HG03565 (cell line): Measurements from ENCODE around the gene FAM20C.

Experiments
- ATAC-seq: cut with Tn5 transposase; IDR thresholded peaks from one replicate; pipeline ENCODE4 v1.9.1; 2021; ENCODE audit warnings: mild to moderate bottlenecking, moderate library complexity; ENCODE audit not compliant: unreplicated experiment

Gene FAM20C

DNA sequence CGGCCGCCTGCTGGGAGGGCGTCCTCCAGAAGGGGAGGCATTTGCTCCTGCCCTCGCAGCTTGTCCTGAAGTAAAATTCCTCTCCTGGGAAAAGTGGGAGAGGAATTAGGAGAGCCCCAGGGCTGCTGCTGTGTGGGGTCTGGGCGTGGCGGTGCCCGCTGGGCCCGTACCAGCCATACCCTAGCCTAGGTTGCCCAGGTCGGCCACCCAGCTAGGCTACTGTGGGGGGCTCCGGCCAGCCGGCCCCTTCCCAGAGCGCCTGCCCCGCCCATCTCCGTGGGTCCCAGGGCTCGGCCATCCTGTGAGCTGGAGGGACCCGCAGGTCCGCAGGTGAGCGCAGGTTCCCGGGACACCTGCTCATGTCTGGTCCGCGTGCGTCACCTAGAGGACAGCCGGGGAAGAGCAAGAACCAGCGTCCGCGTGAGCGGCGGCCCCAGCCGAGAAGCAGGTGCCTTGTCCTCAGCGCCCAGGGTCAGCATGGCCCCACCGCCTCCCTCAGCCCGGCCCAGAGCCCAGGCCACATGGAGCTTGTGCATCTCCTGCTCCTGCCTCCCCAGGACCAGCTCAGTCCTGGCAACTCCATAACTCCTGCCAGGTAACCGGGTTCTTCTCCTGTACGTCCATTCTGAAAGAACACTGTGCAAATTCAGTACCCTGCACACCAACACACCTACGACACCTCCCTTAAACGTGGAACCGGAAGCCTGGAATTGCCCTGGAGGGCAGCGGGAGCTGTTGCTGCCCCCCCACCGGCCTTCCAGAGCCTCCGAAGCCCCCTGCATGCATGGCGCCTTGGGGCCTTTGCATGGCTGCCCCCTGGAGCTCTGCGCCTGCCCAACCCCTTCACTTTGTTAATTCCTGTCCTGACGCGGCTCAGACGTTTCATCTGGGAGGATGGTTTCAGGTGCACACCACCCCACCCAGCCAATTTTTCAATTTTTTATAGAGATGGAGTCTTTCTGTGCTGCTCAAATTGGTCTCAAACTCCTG lies 74.8 kb downstream of the FAM20C start:
- no peak for ATAC-seq

DNA sequence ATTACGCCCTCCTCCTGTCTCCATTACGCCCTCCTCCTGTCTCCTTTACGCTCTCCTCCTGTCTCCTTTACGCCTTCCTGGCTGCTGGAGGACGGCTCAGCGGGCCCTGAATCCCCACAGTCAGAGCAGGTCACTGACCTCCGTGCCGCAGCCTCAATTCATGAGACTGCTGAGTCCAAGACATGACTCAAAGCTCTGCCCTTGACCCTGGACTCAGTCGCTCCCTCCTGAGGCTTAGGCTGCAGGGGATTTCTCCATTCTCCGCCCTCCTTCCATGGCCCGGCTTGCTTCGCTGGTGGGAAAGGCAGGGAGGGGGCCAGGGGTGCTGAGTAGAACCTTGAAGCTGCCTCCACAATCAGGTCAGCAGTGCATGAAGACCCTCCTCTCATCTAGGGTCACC lies 76.6 kb downstream of the FAM20C start:
- no peak for ATAC-seq

DNA sequence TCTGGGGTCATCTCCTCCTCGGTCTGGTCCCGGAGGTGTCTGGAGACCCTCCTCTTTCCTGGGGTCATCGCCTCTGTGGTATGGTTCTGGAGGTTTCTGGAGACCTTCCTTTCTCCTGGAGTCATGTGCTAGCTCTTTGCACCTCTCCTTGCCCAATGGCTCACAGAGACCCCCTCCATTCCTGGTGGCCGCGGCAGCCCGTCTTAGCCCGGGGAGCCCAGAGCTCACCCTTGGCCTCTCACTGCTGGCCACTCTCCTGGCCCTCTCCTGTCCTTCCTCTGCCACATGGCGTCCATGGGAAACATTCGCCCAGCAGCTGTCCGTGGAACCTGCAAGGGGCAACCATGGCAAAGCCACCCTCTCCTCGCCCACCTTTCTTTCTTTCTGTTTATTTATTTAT lies 77.3 kb downstream of the FAM20C start:
- ATAC-seq, result no peak

DNA sequence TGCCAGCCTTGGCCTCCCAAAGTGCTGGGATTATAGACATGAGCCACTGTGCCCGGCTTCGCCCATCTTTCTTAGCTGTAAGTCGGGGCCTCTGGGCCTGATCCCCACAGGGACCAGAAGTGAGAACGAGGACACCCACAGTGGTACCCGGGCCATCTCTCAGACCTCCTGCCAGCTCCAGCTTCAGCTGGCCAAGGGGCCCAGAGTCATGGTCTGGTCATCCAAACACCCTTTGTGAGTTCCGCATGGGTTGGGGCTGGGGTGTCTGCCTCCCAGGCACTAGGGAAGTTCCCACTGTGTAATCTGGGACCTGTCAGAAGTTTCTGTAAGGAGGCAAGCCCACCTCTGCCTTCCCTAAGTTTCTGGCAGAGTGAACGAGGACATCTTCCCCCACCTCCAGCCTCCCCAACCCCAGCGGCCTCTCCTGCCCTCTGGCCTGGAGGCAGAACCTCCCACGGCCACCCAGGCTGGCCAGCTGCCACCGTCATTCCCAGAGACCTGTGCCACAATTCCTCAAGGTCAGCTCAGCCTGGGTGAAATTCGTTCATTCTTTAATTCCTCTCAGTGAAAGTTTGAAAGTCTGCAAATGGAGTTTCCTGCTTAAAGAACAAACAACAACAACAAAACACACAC lies 78.1 kb downstream of the FAM20C start:
- no peak for ATAC-seq

DNA sequence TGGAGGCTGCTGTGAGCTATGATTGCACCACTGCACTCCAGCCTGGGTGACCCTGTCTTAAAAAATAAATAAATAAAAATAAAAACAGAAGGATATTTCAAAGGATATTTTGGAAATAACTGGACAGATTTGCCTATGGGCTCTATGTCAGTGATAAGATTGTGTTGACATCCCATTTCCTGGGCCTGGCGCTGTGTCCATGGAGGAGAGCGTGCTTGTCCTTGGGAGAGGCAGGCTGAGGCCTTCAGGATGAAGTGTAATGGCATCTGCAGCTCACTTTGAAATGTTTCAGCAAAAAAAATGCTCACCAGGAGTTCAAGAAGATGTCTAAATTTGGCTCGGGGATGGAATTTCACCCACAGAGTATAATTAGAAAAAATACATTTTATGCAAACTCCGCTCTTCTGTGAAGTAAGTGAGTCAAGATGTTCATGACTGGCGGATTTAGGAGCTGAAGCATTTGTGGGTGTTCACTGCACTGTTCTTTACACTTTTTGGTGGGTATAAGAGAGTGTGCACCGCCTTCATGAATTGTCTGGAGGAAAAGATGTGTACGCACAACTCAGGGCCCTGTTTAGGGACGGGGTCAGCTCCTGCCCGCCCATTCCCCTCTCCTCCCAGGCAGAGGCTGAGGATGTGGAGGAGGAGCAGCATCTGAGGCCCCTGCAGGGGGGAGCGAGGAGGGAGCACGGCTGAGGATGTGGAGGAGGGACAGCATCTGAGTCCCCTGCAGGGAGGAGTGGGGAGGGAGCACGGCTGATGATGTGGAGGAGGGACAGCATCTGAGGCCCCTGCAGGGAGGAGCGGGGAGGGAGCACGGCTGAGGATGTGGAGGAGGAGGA lies 79.1 kb downstream of the FAM20C start:
- no peak for ATAC-seq

DNA sequence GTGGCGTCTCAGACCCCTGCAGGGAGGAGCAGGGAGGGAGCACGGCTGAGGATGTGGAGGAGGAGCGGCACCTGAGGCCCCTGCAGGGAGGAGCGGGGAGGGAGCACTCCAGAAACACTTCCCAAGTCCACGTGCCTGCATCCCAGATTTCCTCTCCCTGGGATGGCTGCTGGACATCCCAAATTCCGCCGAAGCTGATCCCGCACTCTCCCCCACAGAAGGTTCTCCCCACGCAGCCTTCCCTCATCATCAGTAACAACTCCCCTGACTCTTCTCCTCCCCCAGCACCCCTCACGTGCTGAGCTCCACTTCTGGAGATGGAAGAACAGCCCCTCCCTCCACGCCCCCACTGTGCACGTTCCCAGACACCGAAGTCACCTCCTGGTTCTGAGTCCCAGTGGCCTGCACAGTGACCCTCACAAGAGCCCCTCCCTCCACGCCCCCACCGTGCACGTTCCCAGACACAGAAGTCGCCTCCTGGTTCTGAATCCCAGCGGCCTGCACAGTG lies 79.8 kb downstream of the FAM20C start:
- no peak for ATAC-seq

DNA sequence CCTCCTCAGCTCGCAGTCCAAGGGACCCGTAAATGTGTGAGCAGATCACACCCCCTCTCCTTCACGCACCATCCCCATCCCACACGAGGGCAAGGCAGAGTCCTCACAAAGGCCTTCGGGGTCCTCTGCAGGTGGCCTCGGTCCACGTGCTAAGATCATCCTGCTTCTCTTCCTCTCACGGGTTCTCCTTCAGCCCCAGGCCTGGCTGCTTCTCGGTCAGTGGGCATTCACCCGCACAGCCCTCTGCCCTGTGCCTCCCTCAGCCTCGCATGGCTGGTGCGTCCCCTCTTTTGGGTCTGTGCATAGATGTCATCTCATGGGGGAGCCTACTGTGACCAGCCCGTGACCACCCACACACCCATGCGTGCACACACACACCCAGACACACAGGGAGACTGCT lies 80.3 kb downstream of the FAM20C start:
- ATAC-seq, result no peak

DNA sequence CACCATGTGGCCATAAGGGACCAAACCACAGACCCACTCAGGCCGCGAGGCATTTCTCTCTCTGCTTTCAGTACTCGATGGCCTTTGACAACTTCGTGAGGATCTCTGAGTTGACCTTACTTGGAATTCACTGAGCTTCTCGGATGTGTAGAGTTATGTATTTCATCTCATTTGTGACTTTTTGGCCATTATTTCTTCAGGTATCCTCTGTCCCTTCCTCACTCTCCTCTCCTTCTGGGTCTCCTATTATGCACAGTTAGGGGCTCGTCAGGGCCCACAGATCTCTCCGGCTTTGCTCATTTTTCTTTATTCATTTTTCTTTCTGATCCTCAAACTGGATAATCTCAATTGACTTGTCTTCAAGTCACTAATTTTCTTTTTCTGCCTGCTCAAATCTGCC lies 81.0 kb downstream of the FAM20C start:
- no peak for ATAC-seq

DNA sequence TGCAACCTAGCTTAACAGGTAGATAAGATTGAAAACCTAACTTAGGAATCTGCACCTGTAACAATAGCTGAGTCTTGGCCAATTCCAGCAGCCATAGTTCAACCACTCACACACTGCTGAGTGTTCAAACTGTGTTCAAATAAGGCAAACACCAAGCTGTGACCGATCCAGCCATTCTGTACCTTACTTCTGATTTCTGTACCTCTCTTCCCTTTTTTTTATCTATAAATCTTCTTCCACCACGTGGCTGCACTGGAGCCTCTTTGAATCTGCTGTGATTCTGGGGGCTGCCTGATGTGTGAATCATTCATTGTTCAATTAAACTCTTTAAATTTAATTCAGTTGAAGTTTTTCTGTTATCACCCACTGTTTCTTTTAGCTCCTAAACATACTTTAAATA lies 81.9 kb downstream of the FAM20C start:
- ATAC-seq, result no peak

DNA sequence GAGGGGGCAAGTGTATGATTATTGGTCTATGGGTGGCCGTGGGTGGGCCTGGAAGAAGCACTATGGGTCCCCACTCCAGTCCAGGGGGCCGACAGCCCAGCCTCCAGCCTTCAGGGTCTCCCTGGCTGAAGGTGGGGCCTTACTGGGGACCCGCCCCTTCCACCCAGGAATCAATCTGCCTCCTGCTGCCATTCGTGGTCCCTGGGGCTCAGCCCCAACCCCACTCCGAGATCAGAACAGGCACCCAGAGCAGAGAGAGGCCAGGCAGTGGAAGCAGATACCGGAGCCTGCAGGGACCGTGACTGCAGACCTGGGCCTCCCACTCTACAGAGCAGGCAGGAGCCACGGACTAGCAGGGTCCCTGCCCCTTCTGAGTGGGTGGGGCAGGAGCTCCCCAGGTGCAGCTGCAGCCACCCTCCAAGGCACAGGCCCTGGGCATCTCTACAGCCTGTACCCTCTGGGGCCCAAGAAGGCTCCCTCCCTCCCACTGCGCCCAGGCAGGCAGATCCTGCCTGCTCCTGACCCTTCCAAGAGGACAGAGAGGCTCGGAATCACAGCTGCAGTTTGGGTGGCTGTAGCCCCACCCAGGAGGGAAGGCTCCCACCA lies 84.0 kb downstream of the FAM20C start:
- no peak for ATAC-seq

DNA sequence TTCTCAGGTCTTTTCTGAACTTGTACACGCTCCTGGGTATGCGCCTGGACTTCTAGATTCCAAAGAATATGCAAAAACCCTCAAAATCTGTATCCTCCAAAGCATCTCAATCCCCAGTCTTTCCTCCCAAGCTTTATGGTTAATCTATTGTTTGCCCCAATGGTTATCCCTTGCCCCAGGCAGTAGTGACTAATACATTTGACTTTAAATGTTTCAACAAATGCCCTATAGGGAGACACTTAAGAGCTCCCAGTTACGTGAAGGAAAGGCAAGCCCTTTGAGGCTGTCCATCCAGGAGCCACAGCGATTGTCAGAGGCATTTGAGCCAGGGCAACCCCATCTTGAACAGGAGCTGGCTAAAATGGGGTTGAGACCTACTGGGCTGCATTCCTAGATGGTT lies 84.9 kb downstream of the FAM20C start:
- ATAC-seq, result no peak

DNA sequence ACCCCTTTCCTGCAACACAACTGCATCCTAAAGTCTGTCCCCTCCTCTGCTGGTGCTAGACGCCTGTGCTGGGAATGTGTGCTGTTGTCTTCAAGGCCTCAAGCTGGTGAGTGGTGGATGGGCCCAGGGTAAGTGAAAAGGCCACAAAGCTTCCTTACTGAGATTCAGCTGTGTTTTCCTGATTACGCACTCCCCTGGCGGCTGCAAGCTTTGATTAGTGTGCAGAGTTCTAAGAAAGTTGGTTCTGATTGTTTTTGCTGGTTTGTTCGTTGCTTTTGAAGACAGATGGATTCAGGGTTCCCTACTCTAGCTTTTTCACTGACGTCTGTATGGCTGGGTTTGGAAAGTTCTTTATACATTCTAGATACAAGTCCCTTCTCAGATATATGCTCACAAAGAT lies 85.7 kb downstream of the FAM20C start:
- ATAC-seq, result no peak

DNA sequence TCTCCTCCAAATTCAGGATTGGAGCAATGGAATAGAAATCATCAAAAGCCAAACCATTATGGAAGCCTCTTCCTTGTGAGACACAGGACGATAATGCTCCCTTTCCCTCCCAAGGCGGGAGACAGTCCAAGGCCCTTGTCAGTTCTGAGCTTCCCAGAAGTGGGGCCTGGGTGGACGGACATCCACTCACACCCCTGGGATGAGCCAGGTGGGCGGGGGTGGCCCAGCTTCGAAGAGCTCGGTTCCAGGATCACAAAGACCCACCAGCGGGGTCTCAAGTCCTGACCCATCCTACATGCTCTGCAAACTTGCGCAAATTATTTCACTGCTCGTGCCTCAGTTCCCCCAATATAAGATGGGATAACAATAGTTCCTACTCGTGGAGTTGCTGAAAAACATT lies 87.5 kb downstream of the FAM20C start:
- no peak for ATAC-seq

DNA sequence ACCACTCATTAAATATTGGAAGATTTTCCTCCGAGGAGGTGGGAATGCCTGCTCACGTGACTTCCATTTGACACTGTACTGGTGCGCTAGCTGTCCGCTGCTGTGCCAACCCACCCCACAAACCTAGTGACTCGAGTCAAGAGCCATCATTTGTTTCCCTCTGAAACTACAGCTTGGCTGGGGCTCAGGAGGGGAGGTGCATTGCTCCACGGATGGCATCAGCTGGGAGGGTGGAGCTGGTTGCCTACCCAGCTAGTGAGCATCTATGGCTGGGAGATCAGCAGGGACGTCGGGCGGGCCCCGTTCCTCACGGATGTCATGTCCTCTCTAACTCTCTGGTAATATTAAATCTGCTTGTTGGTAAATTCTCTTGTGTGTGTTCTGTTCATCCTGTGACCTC lies 88.1 kb downstream of the FAM20C start:
- no peak for ATAC-seq

DNA sequence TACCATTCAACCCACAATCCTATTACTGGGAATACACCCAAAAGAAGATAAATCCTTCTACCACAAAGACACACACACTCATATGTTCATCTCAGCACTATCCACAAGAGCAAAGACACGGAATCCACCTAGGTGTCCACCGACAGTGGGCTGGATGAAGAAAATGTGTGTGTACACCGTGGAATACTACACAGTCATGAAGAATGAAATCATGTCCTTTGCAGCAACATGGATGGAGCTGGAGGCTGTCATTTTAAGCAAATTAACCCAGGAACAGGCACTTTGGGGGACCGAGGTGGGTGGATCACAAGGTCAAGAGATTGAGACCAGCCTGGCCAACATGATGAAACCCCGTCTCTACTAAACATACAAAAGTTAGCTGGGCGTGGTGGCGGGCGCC lies 89.3 kb downstream of the FAM20C start:
- no peak for ATAC-seq

DNA sequence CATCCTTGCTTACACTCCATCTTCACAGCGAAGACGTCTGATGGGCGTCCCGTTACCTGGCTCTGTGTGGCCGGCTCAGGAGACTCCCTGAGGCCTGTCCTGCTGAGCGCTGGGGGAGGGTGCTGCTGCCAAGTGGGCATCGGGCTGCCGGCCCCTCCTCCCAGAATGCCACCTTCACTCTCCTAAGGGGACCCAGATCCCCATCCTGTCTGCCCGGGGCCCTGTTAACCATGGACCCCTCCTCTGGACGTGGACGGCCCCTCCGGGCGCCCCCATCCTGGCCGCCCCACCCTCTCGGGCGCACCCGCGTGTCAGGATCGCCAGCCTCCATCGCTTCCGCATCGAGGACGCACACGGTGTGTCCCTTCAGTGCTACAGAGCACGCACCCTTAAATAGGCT lies 90.2 kb downstream of the FAM20C start:
- no peak for ATAC-seq

DNA sequence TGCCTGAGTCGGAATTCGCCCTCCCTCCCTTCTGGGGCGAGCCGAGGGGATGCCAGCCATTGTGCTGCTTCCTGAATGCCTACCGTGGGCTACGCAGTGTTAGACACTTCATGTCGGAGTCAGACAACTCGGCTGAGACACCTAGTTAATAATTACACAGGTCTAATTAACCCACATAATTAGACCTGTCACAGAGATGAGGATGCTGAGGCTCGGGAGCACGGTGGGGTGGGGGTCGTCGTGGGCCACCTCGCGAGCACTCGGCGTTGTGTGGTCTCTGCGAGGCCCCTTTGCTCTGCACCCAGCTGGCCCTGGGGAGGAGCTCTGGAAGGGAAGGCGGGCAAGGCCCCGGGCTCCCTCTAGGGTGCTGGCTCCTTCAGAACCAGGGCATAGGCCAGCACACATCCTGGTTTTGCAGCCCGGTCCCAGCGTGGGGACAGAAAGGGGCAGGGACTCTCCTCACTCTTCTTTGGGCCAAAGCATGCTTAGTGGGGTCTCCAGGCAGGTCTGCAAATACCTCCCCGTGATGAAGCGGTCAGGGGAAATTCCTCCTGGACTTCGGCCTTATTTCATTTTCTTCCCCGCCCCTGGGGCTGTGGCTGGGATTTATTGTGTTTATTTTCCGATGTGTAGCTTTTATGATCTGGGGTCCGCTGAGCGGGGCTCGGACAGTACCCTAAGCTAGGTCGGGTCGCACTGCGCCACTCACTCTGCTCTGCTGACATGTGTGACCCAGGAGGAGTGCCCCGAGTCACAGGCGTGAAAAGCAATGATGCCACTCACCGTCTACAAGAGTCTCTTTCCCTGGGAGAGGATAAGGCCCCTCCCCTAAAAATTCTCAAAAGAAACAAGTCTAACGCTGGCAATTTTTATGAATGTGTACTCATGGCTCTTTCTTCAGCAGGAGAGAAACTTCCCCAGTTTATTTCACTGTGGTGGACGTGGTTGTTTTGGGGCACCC lies 92.7 kb downstream of the FAM20C start:
- ATAC-seq, result no peak

DNA sequence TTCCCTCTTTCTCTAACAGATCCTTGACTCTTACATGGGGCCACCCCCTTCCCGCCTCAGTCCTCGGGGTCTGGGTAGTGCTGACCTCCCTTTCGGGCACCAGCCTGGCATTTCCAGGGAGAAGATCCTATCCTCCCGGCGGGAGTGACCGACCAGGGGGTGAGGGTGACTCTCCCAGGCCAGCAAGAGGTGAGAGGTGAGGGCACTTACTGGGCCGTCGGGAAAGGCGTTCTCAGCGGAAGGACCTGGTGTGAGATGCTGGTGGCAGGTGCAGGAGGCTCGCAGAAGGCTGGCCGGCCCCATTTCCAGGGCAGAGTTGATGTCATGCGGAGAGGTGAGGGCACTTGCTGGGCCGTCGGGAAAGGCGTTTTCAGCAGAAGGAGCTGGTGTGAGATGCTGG lies 93.4 kb downstream of the FAM20C start:
- ATAC-seq, result no peak

DNA sequence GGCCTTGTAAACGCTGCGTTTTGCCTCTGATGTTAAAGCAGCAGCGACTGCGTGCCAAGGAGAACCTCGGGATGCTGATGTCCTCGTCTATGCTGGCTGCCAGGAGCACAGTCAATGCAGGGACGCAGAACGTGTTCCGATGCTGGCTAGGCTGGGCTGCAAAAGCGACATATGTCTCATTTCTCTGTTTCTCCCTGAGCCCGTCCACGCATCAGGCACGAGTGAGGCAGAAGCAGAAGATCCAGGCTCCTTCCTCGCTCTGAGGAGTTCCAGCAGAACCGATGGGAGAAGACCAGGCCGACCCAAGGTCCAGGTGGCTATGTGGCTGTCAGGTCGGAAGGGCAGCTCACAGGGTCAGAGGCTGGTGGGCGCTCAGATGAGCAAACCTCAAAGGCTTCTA lies 93.9 kb downstream of the FAM20C start:
- ATAC-seq, result no peak

DNA sequence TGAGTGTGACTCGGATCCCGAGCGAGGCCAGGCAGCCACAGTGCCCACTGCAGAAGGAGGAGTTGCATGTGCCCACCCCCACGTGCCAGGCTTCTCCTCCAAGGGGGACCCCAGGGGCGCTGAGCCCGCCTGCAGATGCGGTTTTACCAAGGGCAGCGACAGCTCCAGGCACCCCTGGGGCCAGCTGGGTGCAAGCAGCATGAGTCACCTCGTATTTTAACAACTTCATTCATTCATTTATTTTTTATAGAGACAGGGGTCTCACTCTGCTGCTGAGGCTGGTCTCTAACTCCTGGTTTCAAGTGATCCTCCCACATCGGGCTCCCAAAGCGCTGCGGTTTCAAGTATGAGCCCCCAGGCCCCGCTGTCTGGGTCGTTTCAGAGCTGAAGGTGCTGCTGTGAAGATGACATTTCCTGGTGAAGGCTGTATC lies 96.3 kb downstream of the FAM20C start:
- no peak for ATAC-seq
